Measurements from ENCODE around the gene NDUFB7. TPM values are rescaled to one million over a fixed set of nuclear protein-coding genes. Genes with fewer than 3 reads are reported as not detected.
"Not testable (repeated sequence)": the region's sequence is repeated elsewhere in the genome, so short reads cannot be mapped to it uniquely, and the experiment has no call there.

The NDUFB7 gene
- total RNA-seq, 1 experiment from 2014 or later, result 155 TPM

GRCh38 chr19:14565298-14565679 lies 6.6 kb downstream of the NDUFB7 start:
- H3K4me3 Mint-ChIP-seq, result no peak overlapping the region
- no peak overlapping the region for H3K9ac ChIP-seq (ENCODE audit: extremely low read depth, insufficient read length, low read length)
- no peak overlapping the region for H4K8ac ChIP-seq (replicated peaks; ENCODE audit: insufficient read length, low read depth, low read length)
- H3K36me3 Mint-ChIP-seq (ENCODE audit: insufficient read depth in 1 of 3, low read depth in 3 of 3), result peaks cover 11 to 27% (median 13%) of the 10 kb centered on the region in 3 experiments; a peak in 6 of 7 replicates
- no peak overlapping the region for H2BK5ac ChIP-seq (ENCODE audit: insufficient read length, low read length)
- no peak overlapping the region for H3K23ac ChIP-seq (ENCODE audit: insufficient read length, low read depth, low read length)
- no peak overlapping the region for H2AFZ ChIP-seq (ENCODE audit: low read length)
- no peaks in the 10 kb centered on the region; the same call in 1 of the 2 replicates for H3K4me1 ChIP-seq (ENCODE audit: insufficient read depth, low read length)
- H4K5ac ChIP-seq (ENCODE audit: insufficient read length, low read depth, low read length), result no peak overlapping the region
- H3K18ac ChIP-seq (ENCODE audit: insufficient read length, low read depth, low read length), result no peak overlapping the region
- H3K79me2 ChIP-seq (ENCODE audit: insufficient read depth, low read length), result no peaks in the 10 kb centered on the region; the same call in 1 of the 2 replicates
- H3K27ac ChIP-seq (ENCODE audit: insufficient read length, low read depth, low read length), result no peak overlapping the region
- peaks cover 7% of the 10 kb centered on the region for H3K79me1 ChIP-seq (ENCODE audit: insufficient read depth, low read depth, low read length, poor library complexity, severe bottlenecking)
- peak; percentile 29 for DNase-seq
- H2AK5ac ChIP-seq (ENCODE audit: insufficient read length, low read length), result no peak overlapping the region
- H3K9me3 Mint-ChIP-seq, result no peaks in the 10 kb centered on the region
- H2BK20ac ChIP-seq (ENCODE audit: low read depth, low read length, poor library complexity, severe bottlenecking), result no peak overlapping the region
- no peaks in the 10 kb centered on the region for H4K20me1 ChIP-seq (ENCODE audit: control insufficient read depth, insufficient read depth, insufficient read length)
- TF ChIP-seq, protein P1, sequence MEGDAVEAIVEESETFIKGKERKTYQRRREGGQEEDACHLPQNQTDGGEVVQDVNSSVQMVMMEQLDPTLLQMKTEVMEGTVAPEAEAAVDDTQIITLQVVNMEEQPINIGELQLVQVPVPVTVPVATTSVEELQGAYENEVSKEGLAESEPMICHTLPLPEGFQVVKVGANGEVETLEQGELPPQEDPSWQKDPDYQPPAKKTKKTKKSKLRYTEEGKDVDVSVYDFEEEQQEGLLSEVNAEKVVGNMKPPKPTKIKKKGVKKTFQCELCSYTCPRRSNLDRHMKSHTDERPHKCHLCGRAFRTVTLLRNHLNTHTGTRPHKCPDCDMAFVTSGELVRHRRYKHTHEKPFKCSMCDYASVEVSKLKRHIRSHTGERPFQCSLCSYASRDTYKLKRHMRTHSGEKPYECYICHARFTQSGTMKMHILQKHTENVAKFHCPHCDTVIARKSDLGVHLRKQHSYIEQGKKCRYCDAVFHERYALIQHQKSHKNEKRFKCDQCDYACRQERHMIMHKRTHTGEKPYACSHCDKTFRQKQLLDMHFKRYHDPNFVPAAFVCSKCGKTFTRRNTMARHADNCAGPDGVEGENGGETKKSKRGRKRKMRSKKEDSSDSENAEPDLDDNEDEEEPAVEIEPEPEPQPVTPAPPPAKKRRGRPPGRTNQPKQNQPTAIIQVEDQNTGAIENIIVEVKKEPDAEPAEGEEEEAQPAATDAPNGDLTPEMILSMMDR (conservative IDR thresholded peaks at IDR 0.05), result no peak
- no peaks in the 10 kb centered on the region for H3K27me3 ChIP-seq (ENCODE audit: insufficient read depth, low read length)
- no peak overlapping the region for H4K91ac ChIP-seq (ENCODE audit: insufficient read length, low read depth, low read length)
- no peak overlapping the region for H3K56ac ChIP-seq (ENCODE audit: insufficient read length, low read depth, low read length)
- H3K4me1 Mint-ChIP-seq, result peaks cover 28 to 38% of the 10 kb centered on the region in 2 experiments
- H3T11ph ChIP-seq (ENCODE audit: low read length), result no peak overlapping the region
- H3K14ac ChIP-seq (ENCODE audit: insufficient read depth, low read length), result no peak overlapping the region
- no peaks in the 10 kb centered on the region for H3K9me3 ChIP-seq (ENCODE audit: control insufficient read depth, low read depth, low read length)
- H3K23me2 ChIP-seq (ENCODE audit: insufficient read length, low read depth, low read length, poor library complexity, severe bottlenecking), result no peaks in the 10 kb centered on the region
- H3K4ac ChIP-seq (ENCODE audit: low read depth, low read length), result no peak overlapping the region
- H2BK120ac ChIP-seq (ENCODE audit: low read depth, low read length, poor library complexity, severe bottlenecking), result no peak overlapping the region
- no peaks in the 10 kb centered on the region for H3K27me3 Mint-ChIP-seq (ENCODE audit: low read depth)
- H3K4me2 ChIP-seq (ENCODE audit: insufficient read depth, insufficient read length, low read length), result no peak overlapping the region
- H2BK15ac ChIP-seq (ENCODE audit: low read depth, low read length), result no peak overlapping the region
- no peak overlapping the region for H3K27ac Mint-ChIP-seq
- no CpG with 5 or more reads among the region's 22 CpGs for WGBS (ENCODE audit: extremely low coverage, insufficient read length, low lambda C conversion rate)
- no peak overlapping the region for H2BK12ac ChIP-seq (ENCODE audit: insufficient read length, low read depth, low read length)

GRCh38 chr19:14564652-14565297 lies 7.1 kb downstream of the NDUFB7 start:
- not testable (repeated sequence) for H2BK5ac ChIP-seq (ENCODE audit: insufficient read length, low read length); H4K8ac ChIP-seq (replicated peaks; ENCODE audit: insufficient read length, low read depth, low read length); H3K27ac ChIP-seq (ENCODE audit: insufficient read length, low read depth, low read length); H2BK15ac ChIP-seq (ENCODE audit: low read depth, low read length); H2BK120ac ChIP-seq (ENCODE audit: low read depth, low read length, poor library complexity, severe bottlenecking); H3K4me1 ChIP-seq (ENCODE audit: insufficient read depth, low read length); H4K91ac ChIP-seq (ENCODE audit: insufficient read length, low read depth, low read length); H3K27ac Mint-ChIP-seq; H4K20me1 ChIP-seq (ENCODE audit: control insufficient read depth, insufficient read depth, insufficient read length); H3K9me3 Mint-ChIP-seq; H3K56ac ChIP-seq (ENCODE audit: insufficient read length, low read depth, low read length); H2AFZ ChIP-seq (ENCODE audit: low read length); H3K79me2 ChIP-seq (ENCODE audit: insufficient read depth, low read length); H3T11ph ChIP-seq (ENCODE audit: low read length); H3K4me2 ChIP-seq (ENCODE audit: insufficient read depth, insufficient read length, low read length); H2AK5ac ChIP-seq (ENCODE audit: insufficient read length, low read length); H3K27me3 ChIP-seq (ENCODE audit: insufficient read depth, low read length); H3K4me3 Mint-ChIP-seq; H4K5ac ChIP-seq (ENCODE audit: insufficient read length, low read depth, low read length); H3K27me3 Mint-ChIP-seq (ENCODE audit: low read depth); H3K14ac ChIP-seq (ENCODE audit: insufficient read depth, low read length); H2BK12ac ChIP-seq (ENCODE audit: insufficient read length, low read depth, low read length); DNase-seq; H3K79me1 ChIP-seq (ENCODE audit: insufficient read depth, low read depth, low read length, poor library complexity, severe bottlenecking); H3K4ac ChIP-seq (ENCODE audit: low read depth, low read length); H3K9ac ChIP-seq (ENCODE audit: extremely low read depth, insufficient read length, low read length); H3K23ac ChIP-seq (ENCODE audit: insufficient read length, low read depth, low read length); H2BK20ac ChIP-seq (ENCODE audit: low read depth, low read length, poor library complexity, severe bottlenecking); H3K23me2 ChIP-seq (ENCODE audit: insufficient read length, low read depth, low read length, poor library complexity, severe bottlenecking); H3K9me3 ChIP-seq (ENCODE audit: control insufficient read depth, low read depth, low read length); H3K18ac ChIP-seq (ENCODE audit: insufficient read length, low read depth, low read length)
- WGBS (ENCODE audit: extremely low coverage, insufficient read length, low lambda C conversion rate), result no CpG with 5 or more reads among the region's 22 CpGs
- Mint-ChIP-seq H3K4me1 (peaks cover 29 to 39% of the 10 kb centered on the region in 2 experiments), H3K36me3 (ENCODE audit: insufficient read depth in 1 of 3, low read depth in 3 of 3) (peaks cover 11 to 27% (median 13%) of the 10 kb centered on the region in 3 experiments; a peak in 6 of 7 replicates)
